ENCODE measurements around the gene TLDC2.
"Not testable (repeated sequence)": the region's sequence is repeated elsewhere in the genome, so short reads cannot be mapped to it uniquely, and the experiment has no call there.

TLDC2 gene

GRCh38 chr20:36904690-36905089, 28.8 kb downstream of the TLDC2 start:
- DNase-seq (ENCODE audit: extremely low read depth in 1 of 2, low read depth in 1 of 2) = no peak

- not testable (repeated sequence) for DNase-seq (ENCODE audit: extremely low read depth in 1 of 2, low read depth in 1 of 2)
Observed at GRCh38 chr20:36905566-36905965, 29.6 kb downstream of the TLDC2 start.

GRCh38 chr20:36906086-36906485, 30.1 kb downstream of the TLDC2 start:
- not testable (repeated sequence) for DNase-seq (ENCODE audit: extremely low read depth in 1 of 2, low read depth in 1 of 2)

GRCh38 chr20:36908603-36909002, 32.7 kb downstream of the TLDC2 start:
- DNase-seq (ENCODE audit: extremely low read depth in 1 of 2, low read depth in 1 of 2) = no peak

- no peak for DNase-seq (ENCODE audit: extremely low read depth in 1 of 2, low read depth in 1 of 2)
Observed at GRCh38 chr20:36916199-36916598, 40.3 kb downstream of the TLDC2 start.

GRCh38 chr20:36917240-36917639, 41.3 kb downstream of the TLDC2 start:
- DNase-seq (ENCODE audit: extremely low read depth in 1 of 2, low read depth in 1 of 2) = no peak

- no peak for DNase-seq (ENCODE audit: extremely low read depth in 1 of 2, low read depth in 1 of 2)
Observed at GRCh38 chr20:36917943-36918342, 42.0 kb downstream of the TLDC2 start.

GRCh38 chr20:36919715-36920333, 43.9 kb downstream of the TLDC2 start:
- no peak for DNase-seq (ENCODE audit: extremely low read depth in 1 of 2, low read depth in 1 of 2)

- DNase-seq (ENCODE audit: extremely low read depth in 1 of 2, low read depth in 1 of 2) = no peak
Observed at GRCh38 chr20:36920334-36920730, 44.4 kb downstream of the TLDC2 start.

GRCh38 chr20:36924167-36925045, 48.5 kb downstream of the TLDC2 start:
- no peak for DNase-seq (ENCODE audit: extremely low read depth in 1 of 2, low read depth in 1 of 2)

GRCh38 chr20:36925234-36925633, 49.3 kb downstream of the TLDC2 start:
- DNase-seq (ENCODE audit: extremely low read depth in 1 of 2, low read depth in 1 of 2) = no peak

GRCh38 chr20:36926653-36927200, 50.8 kb downstream of the TLDC2 start:
- DNase-seq (ENCODE audit: extremely low read depth in 1 of 2, low read depth in 1 of 2) = no peak

GRCh38 chr20:36927704-36928103, 51.8 kb downstream of the TLDC2 start:
- no peak for DNase-seq (ENCODE audit: extremely low read depth in 1 of 2, low read depth in 1 of 2)

- DNase-seq (ENCODE audit: extremely low read depth in 1 of 2, low read depth in 1 of 2) = no peak
Observed at GRCh38 chr20:36929290-36929689, 53.4 kb downstream of the TLDC2 start.

GRCh38 chr20:36929691-36930090, 53.8 kb downstream of the TLDC2 start:
- DNase-seq (ENCODE audit: extremely low read depth in 1 of 2, low read depth in 1 of 2) = no peak

- DNase-seq (ENCODE audit: extremely low read depth in 1 of 2, low read depth in 1 of 2) = not testable (repeated sequence)
Observed at GRCh38 chr20:36932067-36932466, 56.1 kb downstream of the TLDC2 start.

GRCh38 chr20:36932476-36933426, 56.8 kb downstream of the TLDC2 start:
- no peak for DNase-seq (ENCODE audit: extremely low read depth in 1 of 2, low read depth in 1 of 2)

- not testable (repeated sequence) for DNase-seq (ENCODE audit: extremely low read depth in 1 of 2, low read depth in 1 of 2)
Observed at GRCh38 chr20:36933571-36933970, 57.6 kb downstream of the TLDC2 start.

- DNase-seq (ENCODE audit: extremely low read depth in 1 of 2, low read depth in 1 of 2) = no peak
Observed at GRCh38 chr20:36936341-36936740, 60.4 kb downstream of the TLDC2 start.

- not testable (repeated sequence) for DNase-seq (ENCODE audit: extremely low read depth in 1 of 2, low read depth in 1 of 2)
Observed at GRCh38 chr20:36936761-36937401, 60.9 kb downstream of the TLDC2 start.
